ENCODE data around the gene LRRC8A.
"Not testable (repeated sequence)": the region's sequence is repeated elsewhere in the genome, so short reads cannot be mapped to it uniquely, and the experiment has no call there.

The LRRC8A gene

DNA sequence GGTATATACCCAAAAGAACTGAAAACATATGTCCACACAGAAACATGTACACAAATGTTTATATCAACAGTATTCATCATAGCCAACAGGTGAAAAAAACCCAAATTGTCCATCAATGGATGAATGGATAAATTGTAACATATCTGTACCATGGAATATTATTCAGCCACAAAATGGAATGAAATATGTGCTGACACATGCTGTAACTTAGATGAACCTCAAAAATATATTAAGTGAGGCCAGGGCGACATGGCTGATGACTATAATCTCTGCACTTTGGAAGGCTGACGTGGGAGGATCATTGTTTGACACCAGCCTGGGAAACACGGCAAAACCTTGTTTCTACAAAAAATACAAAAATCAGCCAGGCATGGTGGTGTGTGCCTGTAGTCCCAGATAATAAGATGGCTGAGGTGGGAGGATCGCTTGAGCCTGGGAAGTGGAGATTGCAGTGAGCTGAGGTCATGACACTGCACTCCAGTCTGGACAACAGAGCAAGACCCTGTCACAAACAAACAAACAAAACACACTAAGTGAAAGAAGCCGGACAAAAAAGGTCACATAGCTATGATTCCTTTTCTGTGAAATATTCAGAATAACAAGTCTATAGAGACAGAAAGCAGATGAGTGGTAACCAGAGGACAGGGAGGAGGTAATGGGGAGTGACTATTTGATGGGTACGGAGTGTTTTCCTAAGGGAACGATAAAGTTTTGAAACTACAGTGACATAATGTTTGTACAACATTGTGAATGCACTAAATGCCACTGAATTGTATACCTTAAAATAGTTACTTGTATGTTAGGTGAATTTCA, 11.6 kb upstream of the LRRC8A start:
- DNase-seq: no peak

DNA sequence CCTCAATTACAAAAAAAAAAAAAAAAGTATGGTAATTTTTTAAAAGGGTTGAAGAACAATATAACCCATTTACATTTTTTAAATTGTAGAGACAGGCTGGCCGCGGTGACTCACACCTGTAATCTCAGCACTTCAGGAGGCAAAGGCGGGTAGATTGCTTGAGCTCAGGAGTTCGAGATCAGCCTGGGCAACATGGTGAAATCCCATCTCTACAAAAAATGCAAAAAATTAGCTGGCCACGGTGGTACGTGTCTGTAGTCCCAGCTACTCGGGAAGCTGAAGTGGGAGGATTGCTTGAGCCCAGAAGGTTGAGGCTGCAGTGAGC, 11.0 kb upstream of the LRRC8A start:
- DNase-seq: not testable (repeated sequence)

DNA sequence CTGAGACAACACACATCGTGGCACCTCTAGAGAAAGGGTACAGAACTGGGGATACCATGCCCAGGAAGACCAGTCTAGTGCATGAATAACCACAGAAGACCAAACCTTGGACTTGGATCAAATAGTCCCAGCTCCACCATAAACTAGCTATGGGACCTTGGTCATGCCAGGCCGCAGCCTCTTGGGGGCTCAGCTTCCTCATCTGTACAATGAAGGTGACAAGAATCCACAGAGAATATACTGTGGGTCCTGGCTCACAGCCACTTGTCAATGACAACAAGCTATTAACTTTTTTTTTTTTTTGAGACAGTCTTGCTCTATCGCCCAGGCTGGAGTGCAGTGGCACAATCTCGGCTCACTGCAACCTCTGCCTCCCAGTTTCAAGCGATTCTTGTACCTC, 4.1 kb upstream of the LRRC8A start:
- DNase-seq: no peak

DNA sequence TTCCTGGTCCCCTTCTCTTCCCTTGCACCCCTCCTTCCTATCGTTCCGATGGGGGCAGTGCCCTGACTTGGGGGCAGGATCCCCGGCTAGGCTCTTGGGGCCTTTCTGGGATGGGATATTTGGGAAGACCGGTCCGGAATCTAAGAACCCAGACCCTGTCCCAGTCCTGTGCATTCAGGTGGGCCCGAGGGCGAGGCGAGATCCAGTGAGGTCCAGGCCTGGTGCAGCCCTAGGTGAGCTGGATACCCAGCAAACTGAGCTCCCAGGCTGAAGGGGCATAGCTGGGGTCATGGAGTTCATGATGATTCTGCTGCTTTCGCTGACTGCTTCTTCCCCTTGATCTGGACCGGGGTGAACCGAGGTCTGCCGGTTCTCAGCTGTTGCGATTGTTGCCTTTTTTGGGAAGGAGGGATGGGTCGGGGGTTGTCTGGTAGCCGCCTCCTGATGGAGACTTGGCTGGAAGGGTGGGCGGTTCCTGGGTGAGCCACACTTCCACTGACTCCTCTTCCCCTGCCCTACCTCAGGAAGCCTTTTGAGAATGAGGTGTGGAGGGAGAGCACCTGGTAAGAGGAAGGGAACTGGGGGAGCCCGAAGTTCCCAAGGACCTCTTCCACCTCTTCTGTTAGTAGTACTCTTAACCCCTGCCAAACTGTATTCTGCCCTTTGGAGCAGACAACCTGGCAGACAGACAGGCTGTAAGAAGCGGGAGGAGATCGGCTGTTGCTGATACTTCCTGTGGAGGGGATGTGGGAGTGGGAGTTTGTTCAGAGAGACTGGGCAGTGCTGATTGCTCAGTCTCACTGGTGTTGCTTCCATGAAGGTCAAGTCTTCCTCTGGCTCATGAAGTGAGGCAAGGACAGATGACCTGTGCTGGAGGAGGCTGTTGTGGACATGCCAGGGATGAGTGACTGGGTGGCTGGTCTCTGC, 1.0 kb downstream of the LRRC8A start:
- no peak for DNase-seq

DNA sequence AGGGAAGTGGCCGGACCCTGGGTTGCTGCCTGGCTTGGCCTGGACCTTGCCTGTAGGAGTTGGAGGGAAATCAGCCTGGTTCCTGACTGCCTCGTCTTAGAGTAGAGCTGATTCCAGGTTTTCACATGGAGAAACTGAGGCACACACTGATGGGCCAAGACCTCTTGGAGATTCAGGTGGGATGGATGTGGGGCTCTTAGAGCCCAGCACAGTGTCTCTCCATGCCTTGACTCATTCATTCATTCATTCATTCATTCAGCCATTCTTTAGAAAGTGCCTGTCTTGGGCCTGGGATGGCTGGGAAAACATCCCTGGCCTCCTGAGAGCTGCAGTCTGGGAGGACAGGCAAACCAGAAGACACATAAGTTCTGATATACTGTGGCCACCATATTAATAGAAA, 2.2 kb downstream of the LRRC8A start:
- no peak for DNase-seq

DNA sequence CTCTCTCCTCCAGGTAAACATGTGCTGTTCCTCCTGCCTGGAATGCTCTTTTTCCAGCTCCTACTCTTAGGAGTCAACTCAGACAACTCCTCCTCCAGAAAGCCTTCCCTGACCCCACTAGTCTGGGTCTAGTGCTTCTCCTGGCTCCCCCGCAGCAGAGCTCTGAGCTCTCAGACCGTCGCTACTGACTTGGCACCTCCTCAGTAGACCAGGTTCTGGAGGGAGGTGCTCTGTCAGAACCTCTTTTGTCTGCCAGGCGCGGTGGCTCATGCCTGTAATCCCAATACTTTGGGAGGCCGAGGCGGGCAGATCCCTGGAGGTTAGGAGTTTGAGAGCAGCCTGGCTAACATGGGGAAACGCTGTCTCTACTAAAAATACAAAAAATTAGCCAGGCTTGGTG, 3.4 kb downstream of the LRRC8A start:
- DNase-seq: no peak

DNA sequence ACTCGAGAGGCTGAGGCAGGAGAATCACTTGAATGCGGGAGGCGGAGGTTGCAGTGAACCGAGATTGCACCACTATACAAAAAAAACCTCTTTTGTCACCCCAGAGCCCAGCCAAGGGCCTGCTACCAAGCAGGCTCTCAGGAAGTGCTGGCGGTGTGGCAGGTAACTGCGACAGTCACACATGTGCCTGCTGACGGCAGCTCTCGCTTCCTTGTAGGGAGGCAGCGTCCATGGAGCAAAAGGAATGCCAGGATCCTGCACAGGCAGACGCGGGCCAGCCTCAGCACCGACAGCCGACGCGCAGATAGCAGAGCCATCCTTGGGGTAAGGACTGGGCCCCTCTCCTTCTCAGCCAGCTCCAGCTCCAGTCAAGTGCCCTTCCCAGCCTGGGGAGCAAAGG, 3.9 kb downstream of the LRRC8A start:
- no peak for DNase-seq

DNA sequence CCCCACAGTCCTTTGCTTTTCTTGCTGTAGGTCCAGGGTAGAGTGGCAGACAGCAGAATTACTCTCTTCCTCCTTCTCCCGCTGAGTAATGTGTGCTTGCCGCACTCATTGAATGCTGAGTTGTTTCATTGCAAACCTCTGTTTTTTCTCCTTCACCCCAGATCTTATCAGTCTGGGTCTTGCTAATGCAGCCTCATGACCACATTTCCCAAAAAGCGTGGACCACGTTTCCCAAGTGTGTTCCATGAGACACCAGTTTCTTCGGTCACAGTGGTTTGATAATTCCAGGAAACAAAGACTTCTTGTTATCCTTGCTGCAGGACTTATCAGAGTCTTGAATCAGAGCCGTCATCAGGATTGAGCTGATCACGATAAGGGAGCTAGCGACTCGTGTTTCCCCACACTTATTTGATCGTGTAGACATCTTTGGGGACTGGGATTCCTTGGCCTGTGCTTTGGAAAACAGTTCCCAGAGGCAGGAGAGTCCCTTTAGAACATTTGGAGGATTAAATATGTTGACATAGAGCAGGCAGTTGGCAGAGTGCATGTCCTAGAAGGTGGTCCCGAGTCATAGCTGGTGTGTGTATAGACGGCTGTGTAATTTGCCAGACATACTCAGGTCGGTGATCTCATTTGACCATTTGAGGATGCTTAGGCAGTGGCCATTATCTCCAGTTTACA, 4.4 kb downstream of the LRRC8A start:
- DNase-seq: no peak

DNA sequence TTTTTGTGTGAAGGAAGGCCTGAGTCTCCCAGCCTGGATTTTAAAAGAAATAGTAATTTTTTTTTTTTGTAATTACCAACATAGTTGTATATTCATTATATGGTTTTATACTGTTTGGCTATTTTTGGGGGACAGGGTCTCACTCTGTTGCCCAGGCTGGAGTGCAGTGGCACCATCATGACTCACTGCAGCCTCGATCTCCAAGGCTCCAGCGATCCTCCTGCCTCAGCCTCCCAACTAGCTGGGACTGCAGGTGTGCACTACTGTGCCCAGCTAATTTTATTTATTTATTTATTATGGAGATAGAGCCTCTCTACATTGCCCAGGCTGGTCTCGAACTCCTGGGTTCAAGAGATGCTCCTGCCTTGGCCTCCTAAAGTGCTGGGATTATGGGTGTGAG, 5.1 kb downstream of the LRRC8A start:
- DNase-seq: no peak

DNA sequence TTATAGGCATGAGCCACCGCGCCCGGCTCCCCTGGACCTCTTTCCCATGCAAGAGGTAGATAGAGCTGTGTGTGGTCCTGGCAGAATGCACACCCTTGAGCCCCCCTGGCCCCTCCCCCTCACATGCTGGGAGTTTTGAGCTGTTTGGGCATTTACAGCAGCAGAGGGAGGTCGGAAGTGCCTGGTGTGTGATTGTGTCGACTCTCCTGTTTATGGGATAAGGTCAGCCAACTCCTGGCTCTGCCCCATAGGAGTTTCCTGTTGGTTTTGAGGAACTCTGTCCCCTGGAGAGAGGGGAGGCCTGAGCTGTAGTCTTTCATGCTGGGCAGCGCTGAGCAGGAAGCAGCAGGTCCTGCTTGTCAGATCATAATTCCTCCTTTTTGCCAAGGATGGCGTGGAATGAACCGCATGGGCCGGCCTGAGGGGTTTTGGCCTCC, 6.0 kb downstream of the LRRC8A start:
- DNase-seq: no peak

DNA sequence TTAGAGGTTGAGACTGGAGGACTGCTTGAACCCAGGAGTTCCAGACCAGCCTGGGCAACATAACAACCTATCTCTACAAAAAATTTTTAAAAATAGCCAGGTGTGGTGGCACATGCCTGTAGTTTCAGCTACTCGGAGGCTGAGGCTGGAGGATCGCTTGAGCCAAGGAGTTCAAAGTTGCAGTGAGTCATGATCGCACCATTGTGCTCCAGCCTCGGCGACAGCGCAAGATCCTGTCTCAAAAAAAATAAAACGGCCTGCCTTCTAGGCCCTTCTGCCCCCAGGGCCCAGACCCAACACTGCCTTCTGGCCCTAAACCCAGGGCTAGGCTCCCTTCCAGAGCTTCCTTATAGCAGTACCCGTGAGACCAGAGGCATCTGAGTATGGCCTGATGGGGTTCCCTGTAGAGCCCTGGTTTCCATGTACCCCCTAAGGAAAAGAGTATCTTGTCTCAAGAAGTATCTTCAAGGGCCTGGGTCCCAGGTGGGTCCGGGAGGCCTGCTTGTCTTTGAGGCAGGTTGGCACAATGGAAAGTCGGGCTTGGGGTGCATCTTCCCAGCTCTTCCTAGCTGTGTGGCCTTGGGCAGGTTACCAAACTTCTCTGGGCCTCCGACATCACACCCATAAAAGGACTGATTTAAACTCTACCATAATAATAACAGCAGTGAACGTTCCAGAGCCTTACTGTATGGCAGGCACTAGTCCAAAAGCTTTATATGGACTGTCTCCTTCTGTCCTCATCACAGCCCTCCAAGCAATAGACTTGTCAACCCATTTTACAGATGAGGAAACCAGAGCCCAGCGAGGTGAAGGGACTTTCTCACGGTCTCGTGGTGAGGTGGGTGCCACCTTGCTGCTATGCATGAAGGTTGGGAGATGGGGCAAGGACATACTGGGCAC, 9.6 kb downstream of the LRRC8A start:
- no peak for DNase-seq

DNA sequence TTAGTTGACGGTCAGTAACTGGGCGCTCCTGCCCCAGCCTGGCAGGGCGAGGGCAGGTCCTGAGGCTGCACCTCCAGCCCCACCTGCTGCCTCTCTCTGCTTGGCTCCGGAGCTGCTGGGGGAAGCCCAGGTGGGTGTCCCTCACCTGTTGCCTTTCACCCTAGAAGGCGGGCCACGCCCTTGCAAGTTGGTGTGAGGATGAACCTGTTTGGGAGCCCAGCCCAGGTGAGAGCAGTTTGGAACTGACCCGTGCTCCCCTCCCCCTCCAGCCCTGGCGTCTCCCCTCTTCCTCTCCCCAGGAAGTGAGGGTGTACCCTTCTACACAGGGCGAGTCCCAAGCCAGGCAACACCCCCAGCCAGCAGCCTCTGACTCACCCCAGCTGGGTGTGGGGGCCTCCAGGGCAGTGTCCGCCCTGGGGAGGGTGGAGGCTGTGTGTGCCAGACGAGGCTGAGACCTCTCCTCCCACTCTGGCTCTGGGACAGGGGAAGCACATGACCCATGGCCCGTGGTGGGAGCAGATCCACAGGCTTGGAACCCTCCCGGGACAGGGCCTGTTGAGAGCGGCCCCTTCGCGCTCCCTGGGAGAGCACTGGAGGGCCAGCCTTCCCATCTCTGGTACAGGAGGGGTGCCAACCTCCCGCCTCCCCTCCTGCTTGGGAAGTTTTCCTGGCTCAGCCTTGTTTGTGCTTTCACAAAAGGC, 10.4 kb downstream of the LRRC8A start:
- no peak for DNase-seq

DNA sequence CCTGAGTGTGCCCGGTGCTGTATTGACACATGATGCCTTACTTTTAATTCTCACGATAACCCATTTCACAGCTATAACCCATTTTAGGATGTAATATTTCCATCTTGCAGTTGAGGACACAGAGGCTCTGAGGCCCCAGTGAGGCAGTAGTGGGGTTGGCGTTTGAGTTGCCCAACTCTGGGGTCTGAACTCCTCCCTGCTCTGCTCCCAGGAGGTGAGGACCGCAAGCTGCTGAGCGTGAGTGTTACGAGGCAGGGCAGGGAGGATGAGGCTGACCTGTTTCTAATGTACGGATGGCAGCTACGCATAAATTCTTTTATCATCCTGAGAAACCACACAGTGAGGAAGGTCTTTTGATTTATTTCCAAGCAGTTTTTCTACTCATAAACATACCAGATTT, 11.4 kb downstream of the LRRC8A start:
- no peak for DNase-seq

DNA sequence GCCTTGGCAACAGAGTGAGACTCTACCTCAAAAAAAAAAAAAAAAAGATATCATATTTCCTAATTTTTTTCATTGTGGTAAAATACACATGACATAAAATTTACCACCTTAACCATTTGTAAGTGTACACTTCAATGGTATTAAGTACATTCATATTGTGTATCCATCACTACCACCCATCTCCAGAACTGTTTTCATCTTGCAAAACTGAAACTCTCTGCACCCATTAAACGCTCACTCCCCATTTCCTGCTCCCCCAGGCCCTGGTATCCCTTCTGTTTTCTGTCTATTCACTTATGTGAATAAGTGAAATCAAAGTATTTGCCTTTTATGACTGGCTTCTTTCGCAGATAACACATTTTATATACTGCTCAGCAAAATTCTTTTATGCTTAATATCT, 12.8 kb downstream of the LRRC8A start:
- DNase-seq: no peak

DNA sequence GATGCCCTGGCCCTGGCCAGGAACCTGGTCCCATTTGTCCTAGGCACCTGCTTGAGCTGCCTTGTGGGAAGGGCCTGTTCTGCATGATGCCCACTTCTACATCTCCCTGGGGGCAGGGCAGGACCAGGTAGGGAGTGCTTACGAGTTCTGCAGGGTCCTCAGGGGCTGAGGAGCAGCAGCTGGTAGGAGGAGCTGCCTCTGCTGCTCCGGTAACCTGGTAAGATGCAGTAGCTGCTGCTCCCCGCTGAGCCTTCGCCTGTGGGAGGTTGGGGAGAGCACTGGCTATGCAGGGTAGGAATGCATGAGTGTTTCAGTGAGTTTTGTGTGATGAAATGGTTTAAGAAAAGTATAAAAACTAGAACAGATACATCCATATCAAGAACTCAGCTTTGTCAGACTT, 13.6 kb downstream of the LRRC8A start:
- peak; percentile 95 for DNase-seq

DNA sequence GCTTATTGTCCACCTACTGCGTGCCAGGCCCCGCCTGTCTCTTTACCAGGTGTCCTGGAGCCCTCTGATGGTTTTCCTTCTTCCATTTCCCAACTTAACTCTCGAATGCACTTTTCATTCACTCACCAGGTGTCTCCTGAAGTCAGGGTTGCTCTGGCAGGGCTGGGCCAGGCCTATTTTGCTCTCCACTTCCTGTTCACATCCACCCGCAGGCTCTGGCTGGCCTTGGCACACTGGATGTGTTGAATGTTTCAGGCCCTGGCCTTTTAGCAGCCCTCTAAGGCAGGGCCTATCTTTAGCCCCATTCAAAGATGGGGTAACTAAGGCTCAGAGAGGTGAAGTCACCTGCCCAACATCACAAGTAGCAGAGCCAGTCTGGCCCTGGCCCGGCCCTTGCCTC, 16.4 kb downstream of the LRRC8A start:
- no peak for DNase-seq

DNA sequence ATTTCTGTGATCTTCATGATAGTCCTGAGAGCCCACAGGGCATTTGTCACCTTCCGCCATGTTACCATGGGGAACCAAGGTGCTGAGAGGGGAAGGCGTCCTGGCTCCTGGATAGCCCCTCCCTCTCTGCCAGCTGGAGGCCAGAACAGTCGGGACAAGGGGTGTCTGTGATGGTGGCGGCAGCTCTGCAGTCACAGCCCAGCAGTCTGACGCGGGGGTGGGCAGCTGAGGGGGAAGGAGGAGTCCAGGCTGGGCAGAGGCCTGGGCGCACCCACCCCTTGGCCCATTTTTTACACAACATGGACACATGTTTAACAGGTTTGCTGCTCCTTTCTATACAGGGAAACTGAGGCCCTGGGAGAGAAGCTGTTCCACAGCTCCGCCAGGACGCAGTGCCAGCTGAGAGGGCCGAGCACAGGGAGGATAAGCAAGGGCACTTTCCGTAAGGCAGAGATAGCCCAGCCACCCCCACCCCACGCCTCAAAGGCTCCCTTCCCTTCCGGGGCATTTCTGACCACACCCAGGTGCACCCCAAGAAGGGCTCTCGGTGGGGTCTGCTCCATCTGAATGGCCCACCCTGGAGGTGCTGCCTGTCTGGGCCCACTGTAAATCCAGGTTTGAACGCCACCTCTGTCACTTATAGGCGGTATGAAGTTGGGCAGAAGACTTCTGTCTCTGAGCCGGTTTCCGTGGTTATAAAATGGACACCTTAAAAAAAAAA, 17.1 kb downstream of the LRRC8A start:
- DNase-seq: no peak

DNA sequence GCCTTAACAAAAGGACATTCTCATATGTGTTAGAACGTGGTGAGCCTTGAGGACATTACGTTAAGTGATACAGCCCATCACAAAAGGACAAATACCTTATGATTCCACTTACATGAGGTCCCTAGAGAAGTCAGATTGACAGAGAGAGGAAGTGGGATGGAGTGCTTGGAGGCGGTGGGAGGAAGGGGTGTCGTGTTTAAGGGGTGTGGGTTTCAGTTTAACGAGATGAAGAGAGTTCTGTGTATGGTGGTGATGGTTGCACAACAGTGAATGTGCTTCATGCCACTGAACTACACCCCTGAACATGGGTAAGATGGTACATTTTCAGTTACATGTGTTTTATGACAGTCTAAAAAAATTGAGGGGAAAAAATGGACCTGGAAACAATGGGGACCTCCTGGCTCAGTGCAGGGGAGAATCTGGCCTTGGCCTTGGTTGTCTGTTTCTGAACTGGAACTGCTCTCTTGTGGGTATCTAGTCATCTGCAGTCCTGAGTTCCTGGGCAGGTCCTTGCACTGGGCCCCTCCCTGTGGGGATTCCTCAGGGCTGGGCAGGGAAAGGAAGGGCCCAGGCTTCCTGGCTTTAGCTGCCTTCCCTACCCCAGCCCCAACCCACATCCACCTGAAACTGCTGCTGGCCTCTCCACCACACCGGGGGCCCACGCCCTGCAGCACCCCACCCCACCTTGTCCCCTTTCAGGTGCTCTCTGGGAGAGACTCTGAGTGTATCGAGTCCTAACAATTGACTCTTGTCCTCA, 17.8 kb downstream of the LRRC8A start:
- DNase-seq: no peak

DNA sequence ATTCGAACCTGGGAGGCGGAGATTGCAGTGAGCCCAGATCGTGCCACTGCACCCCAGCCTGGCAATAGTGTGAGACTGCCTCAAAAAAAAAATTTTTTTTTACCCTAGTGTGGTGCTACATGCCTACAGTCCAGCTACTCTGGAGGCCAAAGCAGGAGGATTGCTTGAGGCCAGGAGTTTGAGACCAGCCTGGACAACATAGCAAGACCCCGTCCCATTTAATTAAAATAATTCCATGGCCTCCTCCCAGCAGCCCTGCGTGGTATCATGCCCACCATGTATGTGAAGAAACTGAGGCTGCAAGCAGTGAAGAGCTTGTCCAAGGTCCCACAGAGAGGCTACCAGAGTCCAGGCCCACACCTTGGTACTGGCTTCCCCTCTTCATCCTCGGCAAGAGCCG, 19.4 kb downstream of the LRRC8A start:
- DNase-seq: no peak

DNA sequence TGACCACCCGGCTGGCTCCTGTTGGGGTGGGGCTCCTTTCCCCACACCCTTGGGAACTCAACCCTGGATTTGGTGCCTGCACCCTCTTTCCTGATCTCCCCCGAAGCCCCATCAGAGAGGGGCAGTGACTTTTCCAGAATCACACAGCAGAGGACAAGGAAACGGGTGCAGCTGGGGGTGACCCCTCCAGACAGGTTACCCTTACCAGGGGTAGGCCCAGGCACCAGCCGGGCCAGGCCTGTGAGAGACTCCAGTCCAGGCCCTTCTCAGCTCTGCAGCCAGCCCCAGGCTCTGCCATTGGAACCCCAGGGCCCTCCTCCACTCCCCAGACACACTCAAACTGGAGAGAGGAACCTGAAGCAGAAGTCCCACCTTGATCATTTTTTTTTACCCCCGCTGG, 19.9 kb downstream of the LRRC8A start:
- DNase-seq: no peak

Data from DMS79 (cell line).